Effector memory CD8-positive, alpha-beta T cell (primary cell): ENCODE measurements around the gene COX20.

ENCODE experiments used
- ATAC-seq: fragments of 150-1000 bp; cut with Tn5 transposase; replicated peaks from 2 replicates; pipeline ENCODE4 v1.10.0; 2021; ENCODE audit warnings: mild to moderate bottlenecking, moderate library complexity
- DNase-seq, 3 experiments: peaks; one replicate each; pipeline ENCODE4 v3.0.0; 2021
- H3K27ac Mint-ChIP-seq, 2 donors: one replicate each; pipeline ENCODE4 v1.8.0; 2022; ENCODE audit warnings: mild to moderate bottlenecking in 2 of 2, mixed read lengths in 2 of 2, moderate library complexity in 2 of 2
- H3K27me3 Mint-ChIP-seq, 2 donors: one replicate each; pipeline ENCODE4 v1.8.0; 2022; ENCODE audit warnings: mixed read lengths in 2 of 2
- H3K36me3 Mint-ChIP-seq: one replicate; pipeline ENCODE4 v1.8.0; 2022; ENCODE audit warnings: mild to moderate bottlenecking, moderate library complexity, mixed read lengths; ENCODE audit not compliant: insufficient read depth
- H3K4me1 Mint-ChIP-seq, 2 donors: one replicate each; pipeline ENCODE4 v1.8.0; 2022; ENCODE audit warnings: low read depth in 2 of 2, mixed read lengths in 2 of 2
- H3K4me3 Mint-ChIP-seq, 2 donors: one replicate each; pipeline ENCODE4 v1.8.0; 2022; ENCODE audit warnings: mild to moderate bottlenecking in 2 of 2, mixed read lengths in 2 of 2, moderate library complexity in 2 of 2
- H3K9me3 Mint-ChIP-seq, 2 donors: one replicate each; pipeline ENCODE4 v1.8.0; 2022; ENCODE audit warnings: mixed read lengths in 2 of 2

COX20 gene

GRCh38 chr1:244881552-244882280 lies 46.3 kb downstream of the COX20 start:
- no peak overlapping the region for H3K4me3 Mint-ChIP-seq
- ATAC-seq = no peak
- H3K27ac Mint-ChIP-seq = no peak overlapping the region

GRCh38 chr1:244887281-244887680 lies 51.8 kb downstream of the COX20 start:
- DNase-seq (no peak), ATAC-seq (no peak)
- H3K4me1 Mint-ChIP-seq = no peaks in the 10 kb centered on the region
- H3K27ac Mint-ChIP-seq = no peak overlapping the region
- no peak overlapping the region for H3K4me3 Mint-ChIP-seq
- H3K27me3 Mint-ChIP-seq = peaks cover 0 to 6% of the 10 kb centered on the region in 2 donors
- H3K9me3 Mint-ChIP-seq = no peaks in the 10 kb centered on the region
- H3K36me3 Mint-ChIP-seq = no peaks in the 10 kb centered on the region

More at GRCh38 chr1:244881552-244882280, 46.3 kb downstream of the COX20 start:
- no peak for DNase-seq
- Mint-ChIP-seq H3K4me1 (no peaks in the 10 kb centered on the region), H3K36me3 (no peaks in the 10 kb centered on the region), H3K27me3 (peaks cover 6 to 9% of the 10 kb centered on the region in 2 donors), H3K9me3 (no peaks in the 10 kb centered on the region)

- no peaks in the 10 kb centered on the region for H3K9me3 Mint-ChIP-seq
- DNase-seq (no peak), ATAC-seq (no peak)
- H3K4me3 Mint-ChIP-seq = no peak overlapping the region
- no peaks in the 10 kb centered on the region for H3K36me3 Mint-ChIP-seq
- H3K27me3 Mint-ChIP-seq = peaks cover 0 to 6% of the 10 kb centered on the region in 2 donors
- no peak overlapping the region for H3K27ac Mint-ChIP-seq
- H3K4me1 Mint-ChIP-seq = no peaks in the 10 kb centered on the region
Observed at GRCh38 chr1:244893836-244894235, 58.4 kb downstream of the COX20 start.
